ENCODE measurements around the gene FERMT2.

The FERMT2 gene

GRCh38 chr14:52911904-52912303 is 38.9 kb downstream of the FERMT2 start:
- H4K20me1 ChIP-seq (ENCODE audit: control insufficient read depth, insufficient read depth, low read depth, low read length), result no peaks in the 10 kb centered on the region
- H3K4me1 ChIP-seq (ENCODE audit: control insufficient read depth, low read length), result peaks cover 9% of the 10 kb centered on the region
- H3K27me3 ChIP-seq (ENCODE audit: control insufficient read depth, low read length), result peaks cover 5% of the 10 kb centered on the region; the same call in 1 of the 2 replicates
- H3K4me2 ChIP-seq (ENCODE audit: low read length), result no peak overlapping the region
- H3K9me3 ChIP-seq (ENCODE audit: control insufficient read depth, insufficient read depth, low read length), result no peaks in the 10 kb centered on the region
- no peak overlapping the region for H3K4me3 ChIP-seq (ENCODE audit: low read length)
- no peak for TF ChIP-seq CTCF (IDR thresholded peaks at IDR 0.05; ENCODE audit: low read depth, low read length, poor library complexity, severe bottlenecking)
- no peak for TF ChIP-seq EZH2phosphoT487 (IDR thresholded peaks at IDR 0.05; ENCODE audit: borderline replicate concordance, low read length)
- no peaks in the 10 kb centered on the region for H3K79me2 ChIP-seq (ENCODE audit: control insufficient read depth, low read length)
- H3F3A ChIP-seq (ENCODE audit: control insufficient read depth, insufficient read depth), result no peaks in the 10 kb centered on the region
- no peaks in the 10 kb centered on the region for H3K36me3 ChIP-seq (ENCODE audit: control insufficient read depth, low read length)
- no peaks in the 10 kb centered on the region for H3K9me2 ChIP-seq (replicated peaks; ENCODE audit: control insufficient read depth, low read length)
- H3K27ac ChIP-seq (ENCODE audit: low read depth, low read length), result no peak overlapping the region

DNA sequence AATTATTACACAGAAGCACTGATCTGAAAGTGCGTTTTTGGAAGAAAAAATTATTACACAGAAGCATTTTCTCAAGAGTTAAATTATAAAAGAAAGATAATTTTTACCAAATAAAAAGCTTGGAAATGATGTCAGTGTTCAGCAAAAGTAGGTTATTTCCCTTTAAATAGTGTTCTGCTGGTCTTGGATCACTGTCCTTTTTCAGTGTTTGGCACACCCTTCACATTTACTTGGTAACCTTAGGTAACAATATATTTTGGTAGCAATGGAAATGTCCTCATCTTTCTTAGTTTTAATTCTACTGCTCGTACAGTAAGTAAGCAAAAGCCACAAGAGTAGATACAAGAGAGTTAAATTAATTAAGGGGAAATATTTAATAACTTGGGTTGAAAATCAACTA is 40.3 kb downstream of the FERMT2 start:
- Histone ChIP-seq H4K20me1 (ENCODE audit: control insufficient read depth, insufficient read depth, low read depth, low read length) (no peaks in the 10 kb centered on the region), H3K27me3 (ENCODE audit: control insufficient read depth, low read length) (peaks cover 5% of the 10 kb centered on the region; the same call in 1 of the 2 replicates), H3F3A (ENCODE audit: control insufficient read depth, insufficient read depth) (no peaks in the 10 kb centered on the region), H3K4me3 (ENCODE audit: low read length) (no peak overlapping the region), H3K4me2 (ENCODE audit: low read length) (no peak overlapping the region), H3K36me3 (ENCODE audit: control insufficient read depth, low read length) (no peaks in the 10 kb centered on the region), H3K79me2 (ENCODE audit: control insufficient read depth, low read length) (no peaks in the 10 kb centered on the region), H3K9me3 (ENCODE audit: control insufficient read depth, insufficient read depth, low read length) (no peaks in the 10 kb centered on the region), H3K9me2 (replicated peaks; ENCODE audit: control insufficient read depth, low read length) (no peaks in the 10 kb centered on the region), H3K27ac (ENCODE audit: low read depth, low read length) (no peak overlapping the region), H3K4me1 (ENCODE audit: control insufficient read depth, low read length) (peaks cover 9% of the 10 kb centered on the region)
- TF ChIP-seq EZH2phosphoT487 (IDR thresholded peaks at IDR 0.05; ENCODE audit: borderline replicate concordance, low read length) (no peak), CTCF (IDR thresholded peaks at IDR 0.05; ENCODE audit: low read depth, low read length, poor library complexity, severe bottlenecking) (no peak)

DNA sequence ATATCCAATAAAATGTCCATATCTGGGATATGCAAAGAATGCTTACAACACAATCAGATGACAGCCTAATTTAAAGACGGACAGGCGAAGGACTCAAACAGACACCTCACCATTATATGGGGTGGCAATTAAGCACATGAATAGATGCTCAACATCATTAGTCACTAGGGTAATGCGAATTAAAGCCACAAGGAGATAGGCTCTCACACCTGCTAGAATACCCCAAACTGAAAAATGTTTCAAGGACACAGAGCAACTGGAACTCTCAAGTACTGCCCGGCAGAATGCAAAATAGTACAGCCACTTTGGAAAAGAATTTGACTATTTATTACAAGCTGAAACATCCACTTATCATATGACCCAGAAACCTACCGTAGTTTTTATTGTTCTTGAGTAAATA is 42.9 kb downstream of the FERMT2 start:
- no peaks in the 10 kb centered on the region for H3K79me2 ChIP-seq (ENCODE audit: control insufficient read depth, low read length)
- no peaks in the 10 kb centered on the region for H3K9me2 ChIP-seq (replicated peaks; ENCODE audit: control insufficient read depth, low read length)
- H4K20me1 ChIP-seq (ENCODE audit: control insufficient read depth, insufficient read depth, low read depth, low read length), result no peaks in the 10 kb centered on the region
- no peaks in the 10 kb centered on the region for H3K36me3 ChIP-seq (ENCODE audit: control insufficient read depth, low read length)
- peaks cover 5% of the 10 kb centered on the region; the same call in 1 of the 2 replicates for H3K27me3 ChIP-seq (ENCODE audit: control insufficient read depth, low read length)
- H3K4me3 ChIP-seq (ENCODE audit: low read length), result no peak overlapping the region
- H3K9me3 ChIP-seq (ENCODE audit: control insufficient read depth, insufficient read depth, low read length), result no peaks in the 10 kb centered on the region
- no peak for TF ChIP-seq EZH2phosphoT487 (IDR thresholded peaks at IDR 0.05; ENCODE audit: borderline replicate concordance, low read length)
- no peak for TF ChIP-seq CTCF (IDR thresholded peaks at IDR 0.05; ENCODE audit: low read depth, low read length, poor library complexity, severe bottlenecking)
- no peak overlapping the region for H3K27ac ChIP-seq (ENCODE audit: low read depth, low read length)
- H3K4me1 ChIP-seq (ENCODE audit: control insufficient read depth, low read length), result peaks cover 9% of the 10 kb centered on the region
- no peak overlapping the region for H3K4me2 ChIP-seq (ENCODE audit: low read length)
- no peaks in the 10 kb centered on the region for H3F3A ChIP-seq (ENCODE audit: control insufficient read depth, insufficient read depth)
